Measurements from ENCODE around the gene BPHL.
"Not testable (repeated sequence)": the region's sequence is repeated elsewhere in the genome, so short reads cannot be mapped to it uniquely, and the experiment has no call there.

Gene BPHL

GRCh38 chr6:3118353-3119039 is at the start of gene BPHL:
Gene BPHL, plus strand, starts transcription at chr6:3118711. Its CDS starts 30 bp downstream, at chr6:3118741.
- DNase-seq = peak; percentile 98

- DNase-seq = no peak
Observed at GRCh38 chr6:3071568-3071967, 46.9 kb upstream of the BPHL start.

GRCh38 chr6:3072798-3073197 is 45.7 kb upstream of the BPHL start:
- no peak for DNase-seq

- no peak for DNase-seq
Observed at GRCh38 chr6:3073382-3073781, 45.1 kb upstream of the BPHL start.

- DNase-seq = no peak
Observed at GRCh38 chr6:3075772-3076113, 42.8 kb upstream of the BPHL start.

- no peak for DNase-seq
Observed at GRCh38 chr6:3076320-3076719, 42.2 kb upstream of the BPHL start.

- no peak for DNase-seq
Observed at GRCh38 chr6:3077430-3077829, 41.1 kb upstream of the BPHL start.

- not testable (repeated sequence) for DNase-seq
Observed at GRCh38 chr6:3078952-3079351, 39.6 kb upstream of the BPHL start.

- no peak for DNase-seq
Observed at GRCh38 chr6:3079682-3080081, 38.8 kb upstream of the BPHL start.

GRCh38 chr6:3081960-3082359 is 36.6 kb upstream of the BPHL start:
- DNase-seq = no peak

GRCh38 chr6:3085074-3085473 is 33.4 kb upstream of the BPHL start:
- no peak for DNase-seq

- no peak for DNase-seq
Observed at GRCh38 chr6:3086282-3086946, 32.1 kb upstream of the BPHL start.

- DNase-seq = no peak
Observed at GRCh38 chr6:3088446-3088845, 30.1 kb upstream of the BPHL start.

- DNase-seq = no peak
Observed at GRCh38 chr6:3088968-3089367, 29.5 kb upstream of the BPHL start.

- no peak for DNase-seq
Observed at GRCh38 chr6:3090013-3090412, 28.5 kb upstream of the BPHL start.

- no peak for DNase-seq
Observed at GRCh38 chr6:3094815-3095214, 23.7 kb upstream of the BPHL start.

- no peak for DNase-seq
Observed at GRCh38 chr6:3102875-3103274, 15.6 kb upstream of the BPHL start.

- no peak for DNase-seq
Observed at GRCh38 chr6:3108746-3109414, 9.6 kb upstream of the BPHL start.

GRCh38 chr6:3109761-3110160 is 8.8 kb upstream of the BPHL start:
- DNase-seq = no peak

- no peak for DNase-seq
Observed at GRCh38 chr6:3114377-3114776, 4.1 kb upstream of the BPHL start.

GRCh38 chr6:3117912-3118352 is 579 bp upstream of the BPHL start:
- DNase-seq = no peak

- no peak for DNase-seq
Observed at GRCh38 chr6:3119040-3119723, 671 bp downstream of the BPHL start.

GRCh38 chr6:3120765-3121089 is 2.2 kb downstream of the BPHL start:
- DNase-seq = no peak

- DNase-seq = no peak
Observed at GRCh38 chr6:3122823-3123182, 4.3 kb downstream of the BPHL start.

Measured in CD4-positive, alpha-beta T cell treated with Interleukin-17A for 1 hour (primary cell).